Stimulated activated naive CD4-positive, alpha-beta T cell (primary cell): ENCODE data around the gene UBE3B.

Experiments used
- DNase-seq, 6 experiments: peaks; one replicate each; lab custom pipeline; 2025; lab: John Stamatoyannopoulos, UW

The UBE3B gene

GRCh38 chr12:109573914-109574244 lies 96.4 kb downstream of the UBE3B start:
- DNase-seq: no peak

- no peak for DNase-seq
Observed at GRCh38 chr12:109575683-109576082, 98.2 kb downstream of the UBE3B start.

GRCh38 chr12:109577311-109577710 lies 99.9 kb downstream of the UBE3B start:
- no peak for DNase-seq

GRCh38 chr12:109578330-109578927 lies 101.0 kb downstream of the UBE3B start:
- DNase-seq: no peak

- DNase-seq: no peak
Observed at GRCh38 chr12:109579639-109580038, 102.2 kb downstream of the UBE3B start.

GRCh38 chr12:109580272-109580671 lies 102.8 kb downstream of the UBE3B start:
- no peak for DNase-seq

- DNase-seq: no peak
Observed at GRCh38 chr12:109580684-109581333, 103.4 kb downstream of the UBE3B start.

GRCh38 chr12:109581334-109581691 lies 103.9 kb downstream of the UBE3B start:
- DNase-seq: no peak

- DNase-seq: no peak
Observed at GRCh38 chr12:109581856-109582255, 104.4 kb downstream of the UBE3B start.

GRCh38 chr12:109582636-109583035 lies 105.2 kb downstream of the UBE3B start:
- DNase-seq: no peak

- DNase-seq: no peak
Observed at GRCh38 chr12:109583733-109584132, 106.3 kb downstream of the UBE3B start.
